PFSK-1 (cell line): ENCODE data around the gene ROBO1.

Experiments used
- FOXP2 ChIP-seq: optimal IDR thresholded peaks from 2 replicates; pipeline ENCODE3; 2011; ENCODE audit warnings: borderline replicate concordance, control low read depth, inconsistent platforms; ENCODE audit not compliant: insufficient read depth; ENCODE audit errors: extremely low read length, extremely low read depth
- POLR2AphosphoS5 ChIP-seq: IDR thresholded peaks from 2 replicates; pipeline ENCODE4 v1.6.1; 2012; ENCODE audit warnings: low read depth, mild to moderate bottlenecking, control low read depth, low read length, moderate library complexity
- REST ChIP-seq, 2 experiments: IDR thresholded peaks; 2 replicates each; pipeline versions ENCODE4 v1.6.1 to v1.8.0; 2011 to 2012; ENCODE audit warnings: low read depth in 2 of 2, low read length in 2 of 2, control low read depth in 1 of 2, inconsistent platforms in 1 of 2, mild to moderate bottlenecking in 1 of 2, moderate library complexity in 1 of 2; ENCODE audit not compliant: insufficient read depth in 1 of 2
- SIN3A ChIP-seq: IDR thresholded peaks from 2 replicates; pipeline ENCODE4 v1.6.1; 2012; ENCODE audit warnings: mild to moderate bottlenecking, low read length, moderate library complexity, borderline replicate concordance; ENCODE audit not compliant: insufficient read depth
- TAF1 ChIP-seq: IDR thresholded peaks from 2 replicates; pipeline ENCODE4 v1.6.1; 2012; ENCODE audit warnings: low read length, control low read depth, borderline replicate concordance; ENCODE audit not compliant: insufficient read depth

The ROBO1 gene

GRCh38 chr3:79378064-79378463 lies 389.7 kb downstream of the ROBO1 start:
- TF ChIP-seq SIN3A = no peak
- no peak for TF ChIP-seq REST (IDR thresholded peaks at IDR 0.05; ENCODE audit: insufficient read depth in 1 of 2, low read depth in 2 of 2, low read length in 2 of 2)
- TF ChIP-seq TAF1 = no peak
- no peak for TF ChIP-seq FOXP2
- no peak for TF ChIP-seq POLR2AphosphoS5

GRCh38 chr3:79369306-79369705 lies 398.5 kb downstream of the ROBO1 start:
- TF ChIP-seq REST (IDR thresholded peaks at IDR 0.05; ENCODE audit: insufficient read depth in 1 of 2, low read depth in 2 of 2, low read length in 2 of 2) = no peak
- TF ChIP-seq FOXP2 = no peak
- TF ChIP-seq TAF1 = no peak
- no peak for TF ChIP-seq SIN3A
- no peak for TF ChIP-seq POLR2AphosphoS5

GRCh38 chr3:79368403-79368802 lies 399.4 kb downstream of the ROBO1 start:
- TF ChIP-seq SIN3A (no peak), REST (IDR thresholded peaks at IDR 0.05; ENCODE audit: insufficient read depth in 1 of 2, low read depth in 2 of 2, low read length in 2 of 2) (no peak), POLR2AphosphoS5 (no peak), FOXP2 (no peak), TAF1 (no peak)

GRCh38 chr3:79367803-79368202 lies 400.0 kb downstream of the ROBO1 start:
- no peak for TF ChIP-seq SIN3A
- TF ChIP-seq FOXP2 = no peak
- TF ChIP-seq POLR2AphosphoS5 = no peak
- no peak for TF ChIP-seq TAF1
- no peak for TF ChIP-seq REST (IDR thresholded peaks at IDR 0.05; ENCODE audit: insufficient read depth in 1 of 2, low read depth in 2 of 2, low read length in 2 of 2)

- TF ChIP-seq TAF1 (no peak), POLR2AphosphoS5 (no peak), REST (IDR thresholded peaks at IDR 0.05; ENCODE audit: insufficient read depth in 1 of 2, low read depth in 2 of 2, low read length in 2 of 2) (no peak), SIN3A (no peak), FOXP2 (no peak)
Observed at GRCh38 chr3:79367066-79367465, 400.7 kb downstream of the ROBO1 start.
